Measurements from ENCODE around the gene MED13L.

MED13L gene

GRCh38 chr12:116166306-116166705 lies 111.2 kb downstream of the MED13L start:
- Histone ChIP-seq H3K27ac (ENCODE audit: low read length) (no peak overlapping the region), H3K27me3 (ENCODE audit: control insufficient read depth, insufficient read depth, low read length) (no peaks in the 10 kb centered on the region), H3K9me3 (ENCODE audit: control insufficient read depth, insufficient read depth, low read length) (no peaks in the 10 kb centered on the region), H3K4me3 (ENCODE audit: low read length) (no peak overlapping the region), H3K36me3 (ENCODE audit: control insufficient read depth, insufficient read depth, low read length) (no peaks in the 10 kb centered on the region), H3K4me1 (ENCODE audit: control insufficient read depth, insufficient read depth, low read length) (no peaks in the 10 kb centered on the region)
- WGBS (ENCODE audit: insufficient coverage, insufficient read length), result no CpG with 5 or more reads among the region's 5 CpGs
- no peak for DNase-seq (ENCODE audit: low read depth, low spot score)

GRCh38 chr12:116165036-116165425 lies 112.5 kb downstream of the MED13L start:
- H3K4me1 ChIP-seq (ENCODE audit: control insufficient read depth, insufficient read depth, low read length), result peaks cover 2% of the 10 kb centered on the region; the same call in 1 of the 2 replicates
- no peaks in the 10 kb centered on the region for H3K36me3 ChIP-seq (ENCODE audit: control insufficient read depth, insufficient read depth, low read length)
- no peak for DNase-seq (ENCODE audit: low read depth, low spot score)
- H3K4me3 ChIP-seq (ENCODE audit: low read length), result no peak overlapping the region
- no peaks in the 10 kb centered on the region for H3K27me3 ChIP-seq (ENCODE audit: control insufficient read depth, insufficient read depth, low read length)
- WGBS (ENCODE audit: insufficient coverage, insufficient read length), result no CpG with 5 or more reads among the region's 4 CpGs
- no peaks in the 10 kb centered on the region for H3K9me3 ChIP-seq (ENCODE audit: control insufficient read depth, insufficient read depth, low read length)
- no peak overlapping the region for H3K27ac ChIP-seq (ENCODE audit: low read length)

GRCh38 chr12:116164250-116165035 lies 113.0 kb downstream of the MED13L start:
- no peak overlapping the region for H3K27ac ChIP-seq (ENCODE audit: low read length)
- H3K4me1 ChIP-seq (ENCODE audit: control insufficient read depth, insufficient read depth, low read length), result peaks cover 2% of the 10 kb centered on the region; the same call in 1 of the 2 replicates
- DNase-seq (ENCODE audit: low read depth, low spot score), result no peak
- no peaks in the 10 kb centered on the region for H3K27me3 ChIP-seq (ENCODE audit: control insufficient read depth, insufficient read depth, low read length)
- H3K9me3 ChIP-seq (ENCODE audit: control insufficient read depth, insufficient read depth, low read length), result no peaks in the 10 kb centered on the region
- H3K4me3 ChIP-seq (ENCODE audit: low read length), result no peak overlapping the region
- H3K36me3 ChIP-seq (ENCODE audit: control insufficient read depth, insufficient read depth, low read length), result no peaks in the 10 kb centered on the region
- WGBS (ENCODE audit: insufficient coverage, insufficient read length), result no CpG with 5 or more reads among the region's 3 CpGs

GRCh38 chr12:116162071-116162470 lies 115.4 kb downstream of the MED13L start:
- Histone ChIP-seq H3K4me1 (ENCODE audit: control insufficient read depth, insufficient read depth, low read length) (peaks cover 3% of the 10 kb centered on the region; the same call in 1 of the 2 replicates), H3K27me3 (ENCODE audit: control insufficient read depth, insufficient read depth, low read length) (no peaks in the 10 kb centered on the region), H3K27ac (ENCODE audit: low read length) (no peak overlapping the region), H3K9me3 (ENCODE audit: control insufficient read depth, insufficient read depth, low read length) (no peaks in the 10 kb centered on the region), H3K4me3 (ENCODE audit: low read length) (no peak overlapping the region), H3K36me3 (ENCODE audit: control insufficient read depth, insufficient read depth, low read length) (no peaks in the 10 kb centered on the region)
- no CpG with 5 or more reads among the region's 3 CpGs for WGBS (ENCODE audit: insufficient coverage, insufficient read length)
- no peak for DNase-seq (ENCODE audit: low read depth, low spot score)

- no peak for DNase-seq (ENCODE audit: low read depth, low spot score)
- H3K4me3 ChIP-seq (ENCODE audit: low read length), result no peak overlapping the region
- H3K27me3 ChIP-seq (ENCODE audit: control insufficient read depth, insufficient read depth, low read length), result no peaks in the 10 kb centered on the region
- no peaks in the 10 kb centered on the region for H3K9me3 ChIP-seq (ENCODE audit: control insufficient read depth, insufficient read depth, low read length)
- no peak overlapping the region for H3K27ac ChIP-seq (ENCODE audit: low read length)
- H3K36me3 ChIP-seq (ENCODE audit: control insufficient read depth, insufficient read depth, low read length), result no peaks in the 10 kb centered on the region
- WGBS (ENCODE audit: insufficient coverage, insufficient read length), result no CpG with 5 or more reads among the region's 4 CpGs
- peaks cover 3% of the 10 kb centered on the region; the same call in 1 of the 2 replicates for H3K4me1 ChIP-seq (ENCODE audit: control insufficient read depth, insufficient read depth, low read length)
These were observed 115.9 kb downstream of the MED13L start for GRCh38 chr12:116161588-116161987.

GRCh38 chr12:116160883-116161458 lies 116.5 kb downstream of the MED13L start:
- DNase-seq (ENCODE audit: low read depth, low spot score), result no peak
- Histone ChIP-seq H3K4me3 (ENCODE audit: low read length) (no peak overlapping the region), H3K4me1 (ENCODE audit: control insufficient read depth, insufficient read depth, low read length) (peaks cover 3% of the 10 kb centered on the region; the same call in 1 of the 2 replicates), H3K27me3 (ENCODE audit: control insufficient read depth, insufficient read depth, low read length) (no peaks in the 10 kb centered on the region), H3K27ac (ENCODE audit: low read length) (no peak overlapping the region), H3K36me3 (ENCODE audit: control insufficient read depth, insufficient read depth, low read length) (no peaks in the 10 kb centered on the region), H3K9me3 (ENCODE audit: control insufficient read depth, insufficient read depth, low read length) (no peaks in the 10 kb centered on the region)
- WGBS (ENCODE audit: insufficient coverage, insufficient read length), result no CpG with 5 or more reads among the region's 7 CpGs

GRCh38 chr12:116160231-116160630 lies 117.3 kb downstream of the MED13L start:
- no peaks in the 10 kb centered on the region for H3K9me3 ChIP-seq (ENCODE audit: control insufficient read depth, insufficient read depth, low read length)
- no peak overlapping the region for H3K27ac ChIP-seq (ENCODE audit: low read length)
- H3K4me3 ChIP-seq (ENCODE audit: low read length), result no peak overlapping the region
- no peaks in the 10 kb centered on the region for H3K27me3 ChIP-seq (ENCODE audit: control insufficient read depth, insufficient read depth, low read length)
- no CpG with 5 or more reads among the region's 2 CpGs for WGBS (ENCODE audit: insufficient coverage, insufficient read length)
- no peaks in the 10 kb centered on the region for H3K36me3 ChIP-seq (ENCODE audit: control insufficient read depth, insufficient read depth, low read length)
- no peak for DNase-seq (ENCODE audit: low read depth, low spot score)
- peaks cover 3% of the 10 kb centered on the region; the same call in 1 of the 2 replicates for H3K4me1 ChIP-seq (ENCODE audit: control insufficient read depth, insufficient read depth, low read length)

GRCh38 chr12:116159593-116160200 lies 117.8 kb downstream of the MED13L start:
- WGBS (ENCODE audit: insufficient coverage, insufficient read length), result 100% methylated on average over 1 of the region's 2 CpGs
- H3K9me3 ChIP-seq (ENCODE audit: control insufficient read depth, insufficient read depth, low read length), result no peaks in the 10 kb centered on the region
- H3K4me1 ChIP-seq (ENCODE audit: control insufficient read depth, insufficient read depth, low read length), result peaks cover 3% of the 10 kb centered on the region; the same call in 1 of the 2 replicates
- H3K4me3 ChIP-seq (ENCODE audit: low read length), result no peak overlapping the region
- H3K27ac ChIP-seq (ENCODE audit: low read length), result no peak overlapping the region
- no peaks in the 10 kb centered on the region for H3K27me3 ChIP-seq (ENCODE audit: control insufficient read depth, insufficient read depth, low read length)
- DNase-seq (ENCODE audit: low read depth, low spot score), result no peak
- no peaks in the 10 kb centered on the region for H3K36me3 ChIP-seq (ENCODE audit: control insufficient read depth, insufficient read depth, low read length)

GRCh38 chr12:116159175-116159574 lies 118.3 kb downstream of the MED13L start:
- WGBS (ENCODE audit: insufficient coverage, insufficient read length), result no CpG with 5 or more reads among the region's 1 CpG
- no peaks in the 10 kb centered on the region for H3K9me3 ChIP-seq (ENCODE audit: control insufficient read depth, insufficient read depth, low read length)
- H3K27me3 ChIP-seq (ENCODE audit: control insufficient read depth, insufficient read depth, low read length), result no peaks in the 10 kb centered on the region
- no peak overlapping the region for H3K27ac ChIP-seq (ENCODE audit: low read length)
- H3K4me3 ChIP-seq (ENCODE audit: low read length), result no peak overlapping the region
- no peak for DNase-seq (ENCODE audit: low read depth, low spot score)
- H3K36me3 ChIP-seq (ENCODE audit: control insufficient read depth, insufficient read depth, low read length), result no peaks in the 10 kb centered on the region
- H3K4me1 ChIP-seq (ENCODE audit: control insufficient read depth, insufficient read depth, low read length), result peaks cover 3% of the 10 kb centered on the region; the same call in 1 of the 2 replicates

- DNase-seq (ENCODE audit: low read depth, low spot score), result no peak
- Histone ChIP-seq H3K9me3 (ENCODE audit: control insufficient read depth, insufficient read depth, low read length) (no peaks in the 10 kb centered on the region), H3K27me3 (ENCODE audit: control insufficient read depth, insufficient read depth, low read length) (no peaks in the 10 kb centered on the region), H3K36me3 (ENCODE audit: control insufficient read depth, insufficient read depth, low read length) (no peaks in the 10 kb centered on the region), H3K27ac (ENCODE audit: low read length) (no peak overlapping the region), H3K4me1 (ENCODE audit: control insufficient read depth, insufficient read depth, low read length) (peaks cover 3% of the 10 kb centered on the region; the same call in 1 of the 2 replicates), H3K4me3 (ENCODE audit: low read length) (no peak overlapping the region)
- no CpG with 5 or more reads among the region's 5 CpGs for WGBS (ENCODE audit: insufficient coverage, insufficient read length)
These were observed 119.6 kb downstream of the MED13L start for GRCh38 chr12:116157845-116158267.

Data from iPS DF 6.9 (cell line).